ENCODE data around the gene KAZALD1. TPM values are rescaled to one million over a fixed set of nuclear protein-coding genes. Genes with fewer than 3 reads are reported as not detected.

Gene KAZALD1
- total RNA-seq, 1 experiment from 2014 or later = 42.3 TPM

DNA sequence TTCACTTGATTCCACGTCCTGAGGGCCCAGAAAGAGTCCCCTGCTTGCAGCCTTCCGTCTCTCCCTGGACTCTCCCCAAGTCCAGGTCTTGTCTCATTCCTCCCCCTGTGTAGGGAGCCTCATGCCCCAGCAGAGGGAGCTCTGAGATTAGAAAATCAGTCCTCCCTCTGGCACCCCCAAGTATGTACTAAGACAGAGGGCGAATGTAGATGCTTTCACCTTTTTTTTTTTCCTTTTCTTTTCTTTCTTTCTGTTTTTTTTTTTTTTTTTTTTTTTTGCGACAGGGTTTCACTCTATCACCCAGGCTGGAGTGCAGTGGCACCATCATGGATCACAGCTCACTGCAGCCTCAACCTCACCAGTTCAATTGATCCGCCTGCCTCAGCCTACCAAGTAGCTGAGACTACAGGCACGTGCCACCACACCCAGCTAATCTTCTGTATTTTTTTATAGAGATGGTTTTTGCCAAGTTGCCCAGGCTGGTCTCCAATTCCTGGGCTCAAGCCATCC, 20.5 kb upstream of the KAZALD1 start:
- POLR2A ChIA-PET = interaction anchor here (0.6 to 1.3 kb wide), 3 partner anchors 10 to 217 kb away, joined by 3 to 12 read pairs (median 4); no protein-coding TSS in a partner anchor
- peak; percentile 86 to 88 for DNase-seq
- TF ChIP-seq, protein P1, sequence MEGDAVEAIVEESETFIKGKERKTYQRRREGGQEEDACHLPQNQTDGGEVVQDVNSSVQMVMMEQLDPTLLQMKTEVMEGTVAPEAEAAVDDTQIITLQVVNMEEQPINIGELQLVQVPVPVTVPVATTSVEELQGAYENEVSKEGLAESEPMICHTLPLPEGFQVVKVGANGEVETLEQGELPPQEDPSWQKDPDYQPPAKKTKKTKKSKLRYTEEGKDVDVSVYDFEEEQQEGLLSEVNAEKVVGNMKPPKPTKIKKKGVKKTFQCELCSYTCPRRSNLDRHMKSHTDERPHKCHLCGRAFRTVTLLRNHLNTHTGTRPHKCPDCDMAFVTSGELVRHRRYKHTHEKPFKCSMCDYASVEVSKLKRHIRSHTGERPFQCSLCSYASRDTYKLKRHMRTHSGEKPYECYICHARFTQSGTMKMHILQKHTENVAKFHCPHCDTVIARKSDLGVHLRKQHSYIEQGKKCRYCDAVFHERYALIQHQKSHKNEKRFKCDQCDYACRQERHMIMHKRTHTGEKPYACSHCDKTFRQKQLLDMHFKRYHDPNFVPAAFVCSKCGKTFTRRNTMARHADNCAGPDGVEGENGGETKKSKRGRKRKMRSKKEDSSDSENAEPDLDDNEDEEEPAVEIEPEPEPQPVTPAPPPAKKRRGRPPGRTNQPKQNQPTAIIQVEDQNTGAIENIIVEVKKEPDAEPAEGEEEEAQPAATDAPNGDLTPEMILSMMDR (IDR thresholded peaks at IDR 0.05; ENCODE audit: insufficient read depth in 1 of 2, low read depth in 1 of 2, low read length in 1 of 2, severe bottlenecking in 1 of 2, unreplicated experiment in 1 of 2) = peak; percentile 85 to 95
- H3K4me1 ChIP-seq = peaks cover 24% of the 10 kb centered on the region
- H3K36me3 Mint-ChIP-seq (ENCODE audit: insufficient read depth, unreplicated experiment) = no peaks in the 10 kb centered on the region
- no peak overlapping the region for H3K27ac Mint-ChIP-seq (ENCODE audit: unreplicated experiment)
- no peaks in the 10 kb centered on the region for H3K27me3 ChIP-seq (replicated peaks; ENCODE audit: control insufficient read depth, insufficient read depth, low read length)
- no peaks in the 10 kb centered on the region for H3K27me3 Mint-ChIP-seq (ENCODE audit: insufficient read depth, unreplicated experiment)
- H3K4me3 Mint-ChIP-seq (ENCODE audit: unreplicated experiment) = no peak overlapping the region
- no peaks in the 10 kb centered on the region for H3K9me3 Mint-ChIP-seq (ENCODE audit: unreplicated experiment)
- intact Hi-C loops (cut with micrococcal nuclease; ENCODE audit: unreplicated experiment) = loop anchor here (1.0 to 2.0 kb wide), 6 partner anchors 9 to 101 kb away; no protein-coding TSS in a partner anchor
- no peaks in the 10 kb centered on the region for H3K9me3 ChIP-seq
- no TSS peak for BruUV-seq (replicated peaks)
- no peak overlapping the region for H3K4me3 ChIP-seq (ENCODE audit: low read depth, low read length)
- H3K4me1 Mint-ChIP-seq (ENCODE audit: low read depth, unreplicated experiment) = peaks cover 14% of the 10 kb centered on the region
- CTCF ChIA-PET = interaction anchor here (0.6 to 3.1 kb wide), 23 partner anchors 9 to 598 kb away, joined by 3 to 43 read pairs (median 6); partner anchors contain the start of genes PDZD7 and SFXN3
- no peaks in the 10 kb centered on the region for H3K36me3 ChIP-seq (ENCODE audit: control insufficient read depth, insufficient read depth, low read length)

GRCh38 chr10:101042118-101042517, 19.7 kb upstream of the KAZALD1 start:
- H3K9me3 ChIP-seq = no peaks in the 10 kb centered on the region
- peaks cover 14% of the 10 kb centered on the region for H3K4me1 Mint-ChIP-seq (ENCODE audit: low read depth, unreplicated experiment)
- H3K36me3 ChIP-seq (ENCODE audit: control insufficient read depth, insufficient read depth, low read length) = no peaks in the 10 kb centered on the region
- H3K27me3 ChIP-seq (replicated peaks; ENCODE audit: control insufficient read depth, insufficient read depth, low read length) = no peaks in the 10 kb centered on the region
- intact Hi-C loops (cut with micrococcal nuclease; ENCODE audit: unreplicated experiment) = no loop called here
- ChIA-PET POLR2A (interaction anchor here (1.0 to 2.1 kb wide), 6 partner anchors 7 to 51 kb away, joined by 3 to 24 read pairs (median 8); partner anchors contain the start of genes KAZALD1, PDZD7 and SFXN3), CTCF (interaction anchor here (0.6 to 3.1 kb wide), 21 partner anchors 8 to 169 kb away, joined by 3 to 47 read pairs (median 6); partner anchors contain the start of genes KAZALD1, PDZD7 and SFXN3)
- TF ChIP-seq, protein P1 (IDR thresholded peaks at IDR 0.05; ENCODE audit: insufficient read depth in 1 of 2, low read depth in 1 of 2, low read length in 1 of 2, severe bottlenecking in 1 of 2, unreplicated experiment in 1 of 2) = no peak
- no peak for DNase-seq
- no peaks in the 10 kb centered on the region for H3K9me3 Mint-ChIP-seq (ENCODE audit: unreplicated experiment)
- no peaks in the 10 kb centered on the region for H3K27me3 Mint-ChIP-seq (ENCODE audit: insufficient read depth, unreplicated experiment)
- BruUV-seq (replicated peaks) = no TSS peak
- no peaks in the 10 kb centered on the region for H3K36me3 Mint-ChIP-seq (ENCODE audit: insufficient read depth, unreplicated experiment)
- peaks cover 24% of the 10 kb centered on the region for H3K4me1 ChIP-seq
- H3K27ac Mint-ChIP-seq (ENCODE audit: unreplicated experiment) = peak overlapping the region; percentile 99
- peak overlapping the region; percentile 40 for H3K4me3 ChIP-seq (ENCODE audit: low read depth, low read length)
- peak overlapping the region; percentile 92 for H3K4me3 Mint-ChIP-seq (ENCODE audit: unreplicated experiment)

- Mint-ChIP-seq H3K27ac (ENCODE audit: unreplicated experiment) (peak overlapping the region; percentile 99), H3K4me3 (ENCODE audit: unreplicated experiment) (peak overlapping the region; percentile 92), H3K27me3 (ENCODE audit: insufficient read depth, unreplicated experiment) (no peaks in the 10 kb centered on the region), H3K36me3 (ENCODE audit: insufficient read depth, unreplicated experiment) (no peaks in the 10 kb centered on the region), H3K4me1 (ENCODE audit: low read depth, unreplicated experiment) (peaks cover 14% of the 10 kb centered on the region), H3K9me3 (ENCODE audit: unreplicated experiment) (no peaks in the 10 kb centered on the region)
- Histone ChIP-seq H3K4me1 (peaks cover 24% of the 10 kb centered on the region), H3K4me3 (ENCODE audit: low read depth, low read length) (peak overlapping the region; percentile 40), H3K27me3 (replicated peaks; ENCODE audit: control insufficient read depth, insufficient read depth, low read length) (no peaks in the 10 kb centered on the region), H3K36me3 (ENCODE audit: control insufficient read depth, insufficient read depth, low read length) (no peaks in the 10 kb centered on the region), H3K9me3 (no peaks in the 10 kb centered on the region)
- BruUV-seq (replicated peaks) = TSS peak; percentile 80
- peak; percentile 98 for DNase-seq
- TF ChIP-seq, protein P1 (IDR thresholded peaks at IDR 0.05; ENCODE audit: insufficient read depth in 1 of 2, low read depth in 1 of 2, low read length in 1 of 2, severe bottlenecking in 1 of 2, unreplicated experiment in 1 of 2) = no peak
- ChIA-PET POLR2A (interaction anchor here (0.7 to 2.1 kb wide), 9 partner anchors 8 to 161 kb away, joined by 3 to 24 read pairs (median 9); partner anchors contain the start of genes KAZALD1, PDZD7 and SFXN3), CTCF (interaction anchor here (0.6 to 3.1 kb wide), 24 partner anchors 8 to 172 kb away, joined by 3 to 47 read pairs (median 4); partner anchors contain the start of genes KAZALD1, PDZD7, SFXN3 and TLX1)
- intact Hi-C loops (cut with micrococcal nuclease; ENCODE audit: unreplicated experiment) = loop anchor here (1.0 kb wide), 1 partner anchor 17 kb away; no protein-coding TSS in a partner anchor
These were observed 19.0 kb upstream of the KAZALD1 start for GRCh38 chr10:101042667-101043362.
